Measurements from ENCODE around the gene CDH15. TPM values are rescaled to one million over a fixed set of nuclear protein-coding genes. Genes with fewer than 3 reads are reported as not detected.

Gene CDH15
- total RNA-seq, 2 experiments from 2014 or later: not detected

DNA sequence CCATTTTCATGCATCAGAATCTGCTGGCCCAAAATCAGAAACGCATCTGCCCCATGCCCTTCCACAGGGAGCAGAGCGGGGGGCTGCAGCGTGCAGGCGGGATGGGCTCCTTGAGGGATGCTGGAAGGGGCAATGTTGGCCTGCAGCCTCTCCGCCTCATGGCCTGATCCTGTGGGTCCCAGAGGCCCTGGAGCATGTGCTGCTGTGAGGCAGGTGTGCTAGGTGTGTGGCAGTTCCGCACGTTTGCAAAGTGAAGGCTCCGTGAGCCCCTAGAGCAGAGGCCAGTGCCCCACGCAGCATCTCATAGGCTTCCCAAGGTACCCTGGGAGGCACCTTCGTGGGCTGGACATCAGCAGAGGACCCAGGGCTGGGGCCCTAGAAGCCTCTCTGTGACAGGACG lies 36.4 kb upstream of the CDH15 start:
- H3K4me3 Mint-ChIP-seq: no peak overlapping the region
- no peak overlapping the region for H3K27ac Mint-ChIP-seq
- H3K36me3 Mint-ChIP-seq (ENCODE audit: low read depth): peaks cover 13% of the 10 kb centered on the region
- H3K9me3 Mint-ChIP-seq: no peaks in the 10 kb centered on the region
- no peaks in the 10 kb centered on the region for H3K27me3 Mint-ChIP-seq (ENCODE audit: low read depth)
- intact Hi-C loops (cut with micrococcal nuclease): no loop called here
- no peaks in the 10 kb centered on the region for H3K4me1 Mint-ChIP-seq (ENCODE audit: low read depth)
- no peak for DNase-seq
- CTCF ChIA-PET: no interaction called here

DNA sequence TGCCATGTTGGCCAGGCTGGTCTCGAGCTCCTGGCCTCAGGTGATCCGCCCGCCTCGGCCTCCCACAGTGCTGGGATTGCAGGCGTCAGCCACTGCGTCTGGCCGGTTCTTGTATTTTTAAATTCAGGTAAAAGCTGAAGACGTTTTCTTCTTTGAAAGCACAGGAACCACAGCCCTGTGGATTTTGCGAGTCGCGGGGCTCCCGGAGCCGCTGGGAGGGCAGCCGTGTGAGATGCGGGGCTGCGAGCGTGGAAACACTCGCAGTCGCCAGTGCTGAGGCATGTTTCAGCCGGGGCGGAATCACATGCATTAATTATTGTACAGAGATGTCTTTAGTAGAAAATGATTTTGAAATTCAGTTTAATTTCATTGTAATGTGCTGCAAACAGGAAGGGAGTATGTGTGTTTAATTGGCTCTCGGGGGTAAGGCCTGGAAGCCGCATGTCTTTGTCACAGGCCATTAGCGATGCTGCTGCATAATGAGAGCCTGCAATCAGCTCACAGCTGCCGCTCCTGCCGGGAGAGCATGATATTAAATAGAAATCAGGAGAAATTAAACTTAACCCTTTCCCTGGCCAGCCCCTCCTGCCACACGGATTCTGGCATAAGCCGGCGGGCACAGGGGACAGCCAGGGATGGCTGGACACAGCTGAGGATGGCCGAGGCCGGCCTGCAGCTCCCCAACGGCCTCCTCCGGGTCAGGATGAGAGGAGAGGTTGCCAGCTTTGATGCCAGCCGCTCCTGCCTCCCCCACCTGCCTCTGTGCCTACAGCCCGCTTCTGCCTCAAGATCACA lies 35.4 kb upstream of the CDH15 start:
- DNase-seq: no peak
- H3K36me3 Mint-ChIP-seq (ENCODE audit: low read depth): peaks cover 16% of the 10 kb centered on the region
- no peak overlapping the region for H3K27ac Mint-ChIP-seq
- no peak overlapping the region for H3K4me3 Mint-ChIP-seq
- H3K27me3 Mint-ChIP-seq (ENCODE audit: low read depth): no peaks in the 10 kb centered on the region
- CTCF ChIA-PET: no interaction called here
- H3K4me1 Mint-ChIP-seq (ENCODE audit: low read depth): no peaks in the 10 kb centered on the region
- intact Hi-C loops (cut with micrococcal nuclease): no loop called here
- H3K9me3 Mint-ChIP-seq: no peaks in the 10 kb centered on the region

DNA sequence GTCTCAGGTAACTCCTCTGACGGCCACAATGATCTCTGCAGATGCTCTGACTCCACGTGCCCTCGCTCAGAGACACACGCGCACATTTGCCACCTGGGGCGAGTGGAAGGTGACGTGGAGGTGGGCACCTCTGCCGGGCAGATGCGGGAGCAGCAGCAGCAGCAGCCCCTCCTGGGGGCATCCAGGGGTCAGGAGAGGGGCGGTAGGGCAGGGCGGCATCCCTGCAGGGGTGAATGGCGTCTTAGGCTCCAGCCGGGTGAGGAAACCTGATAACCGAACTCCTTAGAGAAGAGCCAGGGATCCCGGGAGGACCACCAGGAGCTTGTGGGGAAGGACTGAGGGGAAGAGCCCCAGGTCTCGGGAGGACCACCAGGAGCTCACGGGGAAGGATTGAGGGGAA lies 34.6 kb upstream of the CDH15 start:
- Mint-ChIP-seq H3K36me3 (ENCODE audit: low read depth) (peaks cover 13% of the 10 kb centered on the region), H3K4me3 (no peak overlapping the region), H3K9me3 (no peaks in the 10 kb centered on the region), H3K27ac (no peak overlapping the region), H3K27me3 (ENCODE audit: low read depth) (no peaks in the 10 kb centered on the region), H3K4me1 (ENCODE audit: low read depth) (no peaks in the 10 kb centered on the region)
- DNase-seq: no peak
- intact Hi-C loops (cut with micrococcal nuclease): no loop called here
- CTCF ChIA-PET: no interaction called here

DNA sequence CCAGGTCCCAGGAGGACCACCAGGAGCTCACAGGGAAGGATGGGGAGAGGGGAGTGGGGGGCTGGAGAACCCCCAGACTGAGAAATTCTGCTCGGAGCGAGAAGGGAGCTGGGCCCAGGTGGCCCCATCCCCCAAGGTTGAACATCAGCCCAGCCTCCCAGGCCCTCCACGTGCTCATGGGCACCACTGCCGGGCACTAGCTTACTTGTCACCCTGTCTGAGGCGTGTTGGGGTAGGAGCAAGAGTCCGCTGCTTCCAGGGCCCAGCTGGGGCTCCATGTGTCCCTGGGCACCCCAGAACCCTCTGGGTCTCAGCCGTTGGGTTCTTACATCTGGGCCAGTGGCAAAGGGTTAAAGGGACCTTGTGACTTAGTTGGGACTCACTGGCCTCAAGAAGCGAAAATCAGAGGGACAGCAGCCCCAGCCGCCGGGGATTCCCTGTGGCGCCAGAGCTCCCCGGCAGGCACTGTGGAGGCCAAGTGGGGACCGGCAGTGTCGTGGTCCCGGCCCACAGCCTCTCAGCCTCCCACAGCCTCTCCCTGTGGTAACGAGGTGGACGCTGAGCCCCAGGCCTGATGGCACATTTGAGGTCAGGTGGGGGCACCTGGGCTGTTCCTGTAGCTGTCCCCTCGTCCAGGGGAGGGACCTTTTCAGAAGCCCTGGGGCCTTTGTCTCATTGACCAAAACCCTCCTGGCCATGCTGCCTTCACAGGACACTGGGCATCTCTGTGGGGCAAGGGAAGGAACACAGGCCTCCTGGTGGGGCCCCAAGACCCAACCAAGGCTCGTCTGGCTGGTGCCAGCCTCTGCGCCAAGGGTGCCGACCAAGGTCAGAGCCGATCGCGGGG lies 33.7 kb upstream of the CDH15 start:
- CTCF ChIA-PET: no interaction called here
- DNase-seq: no peak
- H3K9me3 Mint-ChIP-seq: no peaks in the 10 kb centered on the region
- H3K4me3 Mint-ChIP-seq: no peak overlapping the region
- H3K27ac Mint-ChIP-seq: no peak overlapping the region
- no peaks in the 10 kb centered on the region for H3K27me3 Mint-ChIP-seq (ENCODE audit: low read depth)
- intact Hi-C loops (cut with micrococcal nuclease): no loop called here
- no peaks in the 10 kb centered on the region for H3K4me1 Mint-ChIP-seq (ENCODE audit: low read depth)
- H3K36me3 Mint-ChIP-seq (ENCODE audit: low read depth): peaks cover 13% of the 10 kb centered on the region

DNA sequence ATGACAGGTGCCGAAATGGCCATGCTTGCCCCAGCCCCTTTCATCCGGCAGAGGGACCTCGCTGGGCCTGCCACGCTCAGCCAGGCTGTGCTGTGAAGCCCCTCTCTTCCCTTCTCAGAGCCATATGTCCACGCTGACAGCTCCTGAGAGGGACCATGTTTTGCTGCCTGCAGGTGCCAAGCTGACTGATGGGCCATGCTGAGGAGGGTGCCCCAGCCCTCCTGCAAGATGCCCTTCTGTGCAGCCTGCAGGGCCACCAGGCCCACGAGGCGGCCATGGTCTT lies 33.1 kb upstream of the CDH15 start:
- no peak for DNase-seq
- Mint-ChIP-seq H3K4me3 (no peak overlapping the region), H3K27me3 (ENCODE audit: low read depth) (no peaks in the 10 kb centered on the region), H3K27ac (no peak overlapping the region), H3K36me3 (ENCODE audit: low read depth) (peaks cover 13% of the 10 kb centered on the region), H3K9me3 (no peaks in the 10 kb centered on the region), H3K4me1 (ENCODE audit: low read depth) (no peaks in the 10 kb centered on the region)
- intact Hi-C loops (cut with micrococcal nuclease): no loop called here
- CTCF ChIA-PET: no interaction called here

DNA sequence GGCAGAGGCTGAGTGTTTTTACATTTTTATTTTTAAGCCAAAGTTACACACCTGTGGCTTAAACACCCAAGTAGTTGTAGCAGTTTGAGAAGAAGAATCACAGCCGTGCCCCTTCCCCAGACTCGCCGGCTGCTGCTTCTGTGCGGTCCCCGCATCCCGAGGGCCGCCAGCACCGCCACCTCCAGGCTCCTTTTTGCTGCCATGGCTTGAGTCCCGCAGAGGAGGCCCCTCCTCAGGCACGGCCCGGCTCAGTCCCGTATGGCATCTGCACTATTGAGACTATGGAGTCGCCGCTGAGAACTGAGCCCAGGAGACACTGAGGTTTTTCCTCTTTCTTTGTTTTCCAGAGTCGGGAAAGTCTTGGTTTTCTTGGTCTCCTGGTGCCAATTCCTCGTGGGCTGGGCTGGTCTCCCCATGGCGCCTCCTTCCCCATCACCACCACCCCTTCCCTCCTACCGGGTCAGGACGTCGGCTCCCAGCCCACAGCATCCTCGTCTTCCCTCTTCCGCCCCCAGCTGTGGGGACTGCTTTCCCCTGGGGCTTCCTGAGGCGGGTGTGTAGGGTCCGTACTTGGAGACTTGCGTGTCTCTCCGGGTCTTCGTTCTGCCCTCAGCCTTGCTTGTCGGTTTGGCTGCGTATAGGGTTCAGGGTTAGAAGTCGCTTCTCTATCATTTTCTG lies 32.6 kb upstream of the CDH15 start:
- intact Hi-C loops (cut with micrococcal nuclease): no loop called here
- Mint-ChIP-seq H3K36me3 (ENCODE audit: low read depth) (peaks cover 11% of the 10 kb centered on the region), H3K27ac (no peak overlapping the region)

DNA sequence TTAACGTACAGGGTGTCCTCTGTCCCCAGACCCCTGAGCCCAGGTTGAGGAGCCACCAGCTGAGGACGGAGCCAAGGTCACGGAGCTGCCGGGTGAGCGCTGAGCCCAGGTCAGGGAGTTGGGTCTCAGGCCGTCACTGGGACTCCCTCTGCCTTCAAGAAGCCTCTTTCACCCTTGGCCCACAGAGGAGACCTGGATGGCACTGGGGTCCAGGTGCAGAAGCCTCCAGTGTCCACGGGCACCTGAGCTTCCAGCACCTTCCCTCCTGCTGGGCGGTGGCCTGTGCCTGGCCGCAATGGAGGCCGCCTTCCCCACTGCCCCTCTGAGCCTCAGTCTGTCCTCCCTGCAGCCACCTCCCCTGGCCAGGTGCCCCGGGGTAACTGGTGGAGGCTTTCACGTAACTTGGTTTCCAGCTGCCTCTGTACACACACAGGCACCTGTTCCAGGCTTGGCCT lies 31.6 kb upstream of the CDH15 start:
- CTCF ChIA-PET: no interaction called here
- Mint-ChIP-seq H3K4me1 (ENCODE audit: low read depth) (no peaks in the 10 kb centered on the region), H3K27ac (no peak overlapping the region), H3K27me3 (ENCODE audit: low read depth) (no peaks in the 10 kb centered on the region), H3K9me3 (no peaks in the 10 kb centered on the region), H3K36me3 (ENCODE audit: low read depth) (peaks cover 5% of the 10 kb centered on the region), H3K4me3 (no peak overlapping the region)
- intact Hi-C loops (cut with micrococcal nuclease): no loop called here
- DNase-seq: no peak

More for the DNA sequence above, 32.6 kb upstream of the CDH15 start:
- Mint-ChIP-seq H3K4me3 (no peak overlapping the region), H3K4me1 (ENCODE audit: low read depth) (no peaks in the 10 kb centered on the region), H3K9me3 (no peaks in the 10 kb centered on the region), H3K27me3 (ENCODE audit: low read depth) (no peaks in the 10 kb centered on the region)
- CTCF ChIA-PET: no interaction called here
- DNase-seq: no peak

DNA sequence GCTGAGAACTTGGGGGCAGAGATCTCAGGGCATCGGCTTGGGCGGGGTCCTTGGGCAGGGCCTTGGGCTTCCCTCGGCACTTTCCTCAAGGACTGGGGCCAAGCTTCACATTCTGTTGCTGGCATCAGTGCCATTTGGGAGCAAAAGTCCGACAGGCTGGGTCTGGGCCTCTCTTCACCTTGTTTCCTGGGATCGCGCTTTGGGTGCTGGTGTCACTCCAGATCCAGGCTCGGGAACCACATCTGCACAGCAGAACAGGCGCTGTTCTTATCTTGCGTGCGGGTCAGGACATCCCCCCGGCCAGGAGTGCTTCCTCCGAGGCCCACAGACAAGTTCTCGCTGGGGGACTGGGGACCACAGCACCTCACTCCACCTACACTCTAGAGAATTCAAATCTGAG lies 31.1 kb upstream of the CDH15 start:
- peaks cover 5% of the 10 kb centered on the region for H3K36me3 Mint-ChIP-seq (ENCODE audit: low read depth)
- H3K4me1 Mint-ChIP-seq (ENCODE audit: low read depth): no peaks in the 10 kb centered on the region
- CTCF ChIA-PET: no interaction called here
- intact Hi-C loops (cut with micrococcal nuclease): no loop called here
- no peak overlapping the region for H3K4me3 Mint-ChIP-seq
- H3K27me3 Mint-ChIP-seq (ENCODE audit: low read depth): no peaks in the 10 kb centered on the region
- H3K9me3 Mint-ChIP-seq: no peaks in the 10 kb centered on the region
- no peak for DNase-seq
- no peak overlapping the region for H3K27ac Mint-ChIP-seq

DNA sequence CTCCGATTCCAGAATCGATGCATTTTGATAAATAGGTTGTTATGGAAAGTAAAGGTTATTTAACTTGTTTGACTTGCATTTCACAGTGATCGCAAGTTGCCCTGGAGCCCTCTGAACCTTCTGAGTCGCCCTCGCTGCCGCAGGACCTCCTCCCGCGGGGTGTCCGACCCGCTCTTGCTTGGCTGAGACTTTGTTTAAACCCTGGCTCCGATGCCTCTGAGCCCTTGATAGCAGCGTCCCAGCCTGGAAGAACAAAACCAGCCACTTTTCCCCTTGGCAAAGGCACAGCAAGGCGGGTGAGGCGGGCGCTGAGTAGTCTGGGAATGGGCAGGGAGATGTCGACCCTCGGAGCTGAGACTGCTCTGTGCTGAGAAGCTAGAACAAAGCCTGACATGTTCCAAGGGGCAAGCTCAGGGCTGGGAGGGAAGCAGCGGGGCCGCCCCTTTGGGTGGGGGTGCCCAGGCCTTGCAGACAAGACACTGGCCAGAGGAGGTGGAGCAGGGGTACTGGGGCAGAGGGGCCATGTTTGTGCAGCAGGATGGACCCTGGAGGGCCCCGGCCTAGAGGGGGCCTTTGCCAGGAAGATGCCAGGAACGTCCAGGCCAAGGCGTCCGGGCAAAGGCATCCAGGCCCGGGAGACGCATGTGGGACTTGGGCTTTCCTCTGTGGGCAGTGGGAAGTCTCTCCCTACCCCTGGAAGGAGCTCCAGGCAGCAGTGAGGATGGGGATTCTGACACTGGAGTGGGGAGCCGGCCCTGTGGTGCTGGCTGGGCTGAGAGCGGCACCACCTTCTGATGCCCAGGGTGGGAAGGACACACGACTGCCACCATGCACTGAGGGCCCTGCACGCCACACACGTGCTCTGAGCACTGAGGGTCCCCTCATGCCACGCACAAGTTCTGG lies 30.3 kb upstream of the CDH15 start:
- peaks cover 4% of the 10 kb centered on the region for H3K36me3 Mint-ChIP-seq (ENCODE audit: low read depth)
- H3K27me3 Mint-ChIP-seq (ENCODE audit: low read depth): no peaks in the 10 kb centered on the region
- no peaks in the 10 kb centered on the region for H3K4me1 Mint-ChIP-seq (ENCODE audit: low read depth)
- DNase-seq: no peak
- intact Hi-C loops (cut with micrococcal nuclease): no loop called here
- no peak overlapping the region for H3K27ac Mint-ChIP-seq
- H3K9me3 Mint-ChIP-seq: no peaks in the 10 kb centered on the region
- no peak overlapping the region for H3K4me3 Mint-ChIP-seq
- CTCF ChIA-PET: no interaction called here

DNA sequence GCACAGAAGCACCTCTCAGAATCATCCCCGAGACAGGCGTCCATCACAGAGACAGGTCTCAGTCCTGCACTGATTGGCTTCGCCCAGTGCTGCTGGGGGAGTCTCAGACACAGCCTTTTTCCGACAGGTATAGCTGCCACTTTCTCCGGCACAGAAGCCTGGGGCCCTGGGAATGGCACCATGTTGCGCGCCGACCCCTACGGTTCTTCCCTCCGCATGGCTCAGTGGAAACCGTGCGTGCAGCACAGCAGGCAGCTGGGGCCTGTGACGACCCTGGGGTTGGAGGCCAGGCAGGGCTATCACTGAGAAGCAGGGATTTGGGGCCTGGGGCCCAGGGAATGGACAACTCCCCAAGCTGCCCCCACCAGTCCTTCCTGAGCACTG lies 29.7 kb upstream of the CDH15 start:
- intact Hi-C loops (cut with micrococcal nuclease): no loop called here
- H3K4me1 Mint-ChIP-seq (ENCODE audit: low read depth): no peaks in the 10 kb centered on the region
- CTCF ChIA-PET: no interaction called here
- no peak overlapping the region for H3K27ac Mint-ChIP-seq
- no peaks in the 10 kb centered on the region for H3K9me3 Mint-ChIP-seq
- H3K27me3 Mint-ChIP-seq (ENCODE audit: low read depth): no peaks in the 10 kb centered on the region
- DNase-seq: no peak
- H3K36me3 Mint-ChIP-seq (ENCODE audit: low read depth): peaks cover 9% of the 10 kb centered on the region
- no peak overlapping the region for H3K4me3 Mint-ChIP-seq

DNA sequence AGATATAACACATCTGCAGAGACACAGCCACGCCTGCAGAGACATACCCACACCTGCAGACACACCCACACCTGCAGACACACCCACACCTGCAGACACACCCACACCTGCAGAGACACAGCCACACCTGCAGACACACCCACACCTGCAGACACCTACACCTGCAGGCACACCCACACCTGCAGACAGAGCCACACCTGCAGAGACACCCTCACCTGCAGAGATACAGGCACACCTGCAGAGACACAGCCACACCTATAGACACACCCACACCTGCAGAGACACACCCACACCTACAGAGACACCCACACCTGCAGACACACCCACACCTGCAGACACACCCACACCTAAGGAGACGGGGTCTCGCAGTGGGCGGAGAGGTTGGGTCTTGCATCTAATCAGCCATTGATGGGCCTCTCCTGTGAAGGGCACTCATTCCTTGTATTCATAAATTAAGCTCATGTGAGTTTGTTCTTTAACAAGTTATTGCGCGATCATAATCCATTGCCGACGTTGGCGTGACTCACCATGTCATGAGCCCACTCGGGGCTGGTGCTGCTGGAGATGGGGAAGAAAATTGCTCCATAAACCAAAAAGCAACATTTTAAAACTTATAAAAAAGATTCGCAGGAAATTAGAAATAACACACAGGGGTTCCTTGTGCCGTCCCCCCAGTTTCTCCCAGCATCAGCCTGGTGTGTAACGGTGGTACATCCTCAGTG lies 28.9 kb upstream of the CDH15 start:
- H3K27ac Mint-ChIP-seq: no peak overlapping the region
- intact Hi-C loops (cut with micrococcal nuclease): no loop called here
- H3K4me3 Mint-ChIP-seq: no peak overlapping the region
- peaks cover 10% of the 10 kb centered on the region for H3K36me3 Mint-ChIP-seq (ENCODE audit: low read depth)
- CTCF ChIA-PET: no interaction called here
- H3K9me3 Mint-ChIP-seq: no peaks in the 10 kb centered on the region
- no peak for DNase-seq
- no peaks in the 10 kb centered on the region for H3K4me1 Mint-ChIP-seq (ENCODE audit: low read depth)
- H3K27me3 Mint-ChIP-seq (ENCODE audit: low read depth): no peaks in the 10 kb centered on the region
